Fibroblast of pulmonary artery (primary cell): Measurements from ENCODE around the gene TIAL1.
A peak's percentile ranks its signal among the peaks of the same experiment; 100 is the strongest.
"Not testable (repeated sequence)": the region's sequence is repeated elsewhere in the genome, so short reads cannot be mapped to it uniquely, and the experiment has no call there.

ENCODE experiments used
- DNase-seq: peaks from one replicate; pipeline ENCODE4 v3.0.0-alpha.2; 2010; ENCODE audit warnings: low read depth
- H3K4me3 ChIP-seq: replicated peaks from 2 replicates; pipeline ENCODE4 v1.5.1; 2011; ENCODE audit warnings: low read depth, mild to moderate bottlenecking, control low read depth, low read length, moderate library complexity
- CTCF ChIP-seq: IDR thresholded peaks from 2 replicates; pipeline ENCODE4 v1.5.1; 2011; ENCODE audit warnings: mild to moderate bottlenecking, control low read depth, low read length, inconsistent platforms; ENCODE audit errors: missing control alignments

TIAL1 gene

GRCh38 chr10:119621078-119621384 is 24.3 kb upstream of the TIAL1 start:
- H3K4me3 ChIP-seq: no peak overlapping the region
- no peak for TF ChIP-seq CTCF
- peak; percentile 42 for DNase-seq

GRCh38 chr10:119620241-119621077 is 23.7 kb upstream of the TIAL1 start:
- peak; percentile 37 for DNase-seq
- TF ChIP-seq CTCF: no peak
- H3K4me3 ChIP-seq: no peak overlapping the region

GRCh38 chr10:119619811-119620210 is 23.0 kb upstream of the TIAL1 start:
- H3K4me3 ChIP-seq, DNase-seq: not testable (repeated sequence)

GRCh38 chr10:119619215-119619614 is 22.5 kb upstream of the TIAL1 start:
- no peak for DNase-seq
- no peak for TF ChIP-seq CTCF
- no peak overlapping the region for H3K4me3 ChIP-seq

GRCh38 chr10:119616882-119617570 is 20.3 kb upstream of the TIAL1 start:
- DNase-seq: peak; percentile 63
- no peak overlapping the region for H3K4me3 ChIP-seq
- peak; percentile 68 for TF ChIP-seq CTCF

- no peak overlapping the region for H3K4me3 ChIP-seq
- TF ChIP-seq CTCF: no peak
- DNase-seq: no peak
Observed at GRCh38 chr10:119614686-119615085, 17.9 kb upstream of the TIAL1 start.

- DNase-seq: no peak
- no peak overlapping the region for H3K4me3 ChIP-seq
- no peak for TF ChIP-seq CTCF
Observed at GRCh38 chr10:119613741-119614140, 17.0 kb upstream of the TIAL1 start.
